Stimulated activated CD4-positive, alpha-beta T cell treated with anti-CD3 and anti-CD28 coated beads, Interleukin-4, amount 100 ng/mL, for 24 hours (primary cell): ENCODE results near the gene ZFYVE28.
A peak's percentile ranks its signal among the peaks of the same experiment; 100 is the strongest.
"Not testable (repeated sequence)": the region's sequence is repeated elsewhere in the genome, so short reads cannot be mapped to it uniquely, and the experiment has no call there.

Experiments
- DNase-seq: peaks from one replicate; pipeline ENCODE4 v3.0.0-alpha.2; 2020

Gene ZFYVE28

DNA sequence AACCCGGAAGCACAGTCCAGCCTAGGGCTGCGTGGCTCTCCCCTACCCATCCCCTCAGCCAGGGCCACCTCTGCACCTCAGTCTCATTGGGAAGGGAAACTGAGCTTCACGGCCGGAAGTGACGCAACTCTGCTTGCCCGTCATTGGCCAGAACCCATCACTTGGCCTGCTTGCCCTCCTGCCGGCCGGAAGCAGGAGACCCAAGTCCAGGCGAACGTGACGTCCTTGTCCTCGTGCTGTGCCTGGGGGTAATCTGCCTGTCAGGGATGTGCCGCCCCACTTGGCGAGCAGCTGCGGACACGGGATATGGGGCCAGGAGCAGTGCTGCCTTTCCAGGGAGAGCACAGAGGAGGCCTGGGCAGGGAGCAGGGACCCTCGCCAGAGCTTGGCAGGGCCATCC, 31.2 kb downstream of the ZFYVE28 start:
- DNase-seq: no peak

GRCh38 chr4:2386717-2387116, 31.7 kb downstream of the ZFYVE28 start:
- DNase-seq: no peak

DNA sequence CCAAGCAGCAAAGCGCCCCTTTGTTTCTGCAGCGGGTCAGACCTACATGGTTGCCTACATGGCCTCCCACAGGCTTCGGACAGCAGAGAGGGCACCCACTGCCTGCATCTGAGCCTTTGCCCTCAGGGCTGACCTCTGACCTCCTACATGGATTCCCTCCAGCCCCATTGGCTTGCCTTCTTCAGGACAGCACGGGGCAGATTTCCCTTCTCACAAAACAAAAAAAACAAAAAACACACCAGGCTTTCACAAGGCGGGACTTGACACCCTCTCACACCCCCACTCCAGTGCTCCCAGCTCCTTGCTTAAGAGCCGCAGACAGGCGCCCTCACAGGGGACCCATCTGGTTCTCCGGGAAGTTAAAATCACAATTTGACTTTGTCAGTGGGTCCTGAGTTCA, 32.9 kb downstream of the ZFYVE28 start:
- DNase-seq: no peak

- no peak for DNase-seq
Observed at GRCh38 chr4:2384245-2384644, 34.2 kb downstream of the ZFYVE28 start.

- DNase-seq: no peak
Observed at GRCh38 chr4:2383760-2384159, 34.7 kb downstream of the ZFYVE28 start.

DNA sequence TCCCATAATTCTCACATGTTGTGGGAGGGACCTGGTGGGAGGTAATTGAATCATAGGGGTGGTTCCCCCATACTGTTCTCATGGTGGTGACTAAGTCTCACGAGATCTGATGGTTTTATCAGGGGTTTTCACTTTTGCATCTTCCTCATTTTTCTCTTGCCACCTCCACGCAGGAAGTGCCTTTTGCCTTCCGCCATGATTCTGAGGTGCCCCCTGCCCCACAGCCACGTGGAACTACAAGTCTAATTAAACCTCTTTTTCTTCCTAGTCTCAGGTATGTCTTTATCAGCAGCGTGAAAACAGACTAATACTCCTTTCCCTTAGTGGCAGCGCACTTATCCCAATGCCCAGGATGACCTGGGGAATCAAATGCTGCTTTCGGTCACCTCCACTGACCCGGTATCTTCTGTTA, 35.2 kb downstream of the ZFYVE28 start:
- DNase-seq: not testable (repeated sequence)

DNA sequence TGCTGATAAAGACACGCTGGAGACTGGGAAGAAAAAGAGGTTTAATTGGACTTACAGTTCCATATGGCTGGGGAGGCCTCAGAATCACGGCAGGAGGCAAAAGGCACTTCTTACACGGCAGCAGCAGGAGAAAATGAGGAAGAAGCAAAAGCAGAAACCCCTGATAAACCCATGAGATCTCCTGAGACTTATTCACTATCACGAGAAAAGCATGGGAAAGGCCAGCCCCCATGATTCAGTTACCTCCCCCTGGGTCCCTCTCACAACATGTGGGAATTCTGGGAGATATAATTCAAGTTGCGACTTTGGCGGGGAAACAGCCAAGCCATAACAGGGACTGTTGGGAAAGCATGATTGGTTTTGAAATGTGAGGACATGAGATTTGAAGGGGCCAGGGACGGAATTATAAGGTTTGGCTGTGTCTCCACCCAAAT, 35.7 kb downstream of the ZFYVE28 start:
- DNase-seq: not testable (repeated sequence)

DNA sequence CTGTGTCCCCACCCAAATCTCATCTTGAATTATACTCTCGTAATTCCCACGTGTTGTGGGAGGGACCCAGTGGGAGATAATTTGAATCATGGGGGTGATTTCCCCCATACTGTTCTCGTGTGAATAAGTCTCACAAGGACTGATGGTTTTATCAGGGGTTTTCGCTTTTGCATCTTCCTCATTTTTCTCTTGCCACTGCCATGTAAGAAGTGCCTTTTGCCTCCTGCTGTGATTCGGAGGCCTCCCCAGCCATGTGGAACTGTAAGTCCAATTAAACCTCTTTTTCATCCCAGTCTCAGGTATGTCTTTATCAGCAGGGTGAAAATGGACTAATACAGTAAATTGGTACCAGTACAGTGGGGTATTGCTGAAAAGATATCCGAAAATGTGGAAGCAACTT, 37.9 kb downstream of the ZFYVE28 start:
- DNase-seq: not testable (repeated sequence)

GRCh38 chr4:2378898-2379297, 39.5 kb downstream of the ZFYVE28 start:
- no peak for DNase-seq

DNA sequence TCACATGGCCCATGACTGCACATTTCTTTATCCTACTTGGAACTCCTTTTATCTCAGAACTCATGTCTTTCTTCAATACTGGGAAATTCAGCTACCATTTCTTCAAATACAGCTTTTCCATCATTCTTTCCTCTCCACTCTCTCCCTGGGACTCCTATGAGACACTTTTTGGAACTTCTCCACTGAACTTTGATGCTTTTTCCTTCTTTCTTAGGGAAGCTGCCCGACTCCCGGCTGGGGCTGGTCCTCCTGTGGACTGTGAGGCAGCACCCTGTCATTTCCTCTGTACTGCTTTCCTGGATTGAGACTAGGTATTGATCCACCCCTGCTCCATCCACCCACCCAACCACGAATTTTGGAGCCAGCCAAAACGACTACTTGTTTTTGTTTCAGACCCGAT, 40.0 kb downstream of the ZFYVE28 start:
- no peak for DNase-seq

GRCh38 chr4:2377241-2377640, 41.2 kb downstream of the ZFYVE28 start:
- DNase-seq: no peak

GRCh38 chr4:2375427-2375826, 43.0 kb downstream of the ZFYVE28 start:
- no peak for DNase-seq

DNA sequence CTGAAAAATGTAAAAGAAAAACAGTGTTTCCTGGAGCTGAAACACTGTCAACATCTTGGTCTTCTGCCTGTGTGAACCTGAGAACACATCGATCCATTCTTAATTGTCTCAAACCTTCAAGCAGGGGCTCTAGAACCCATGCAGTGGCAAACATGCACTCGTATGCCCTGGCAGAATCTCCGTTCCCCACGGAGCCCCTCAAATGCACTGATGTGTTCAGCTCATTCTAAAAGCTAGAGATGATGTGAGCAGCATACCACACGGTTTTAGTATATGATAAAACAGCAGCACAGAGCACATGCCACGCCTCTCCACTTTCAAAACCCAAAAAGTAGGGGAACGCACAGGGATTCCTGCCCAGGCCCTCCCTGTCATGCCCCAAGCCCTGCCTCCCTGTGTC, 44.9 kb downstream of the ZFYVE28 start:
- no peak for DNase-seq

- no peak for DNase-seq
Observed at GRCh38 chr4:2372488-2373030, 45.9 kb downstream of the ZFYVE28 start.

DNA sequence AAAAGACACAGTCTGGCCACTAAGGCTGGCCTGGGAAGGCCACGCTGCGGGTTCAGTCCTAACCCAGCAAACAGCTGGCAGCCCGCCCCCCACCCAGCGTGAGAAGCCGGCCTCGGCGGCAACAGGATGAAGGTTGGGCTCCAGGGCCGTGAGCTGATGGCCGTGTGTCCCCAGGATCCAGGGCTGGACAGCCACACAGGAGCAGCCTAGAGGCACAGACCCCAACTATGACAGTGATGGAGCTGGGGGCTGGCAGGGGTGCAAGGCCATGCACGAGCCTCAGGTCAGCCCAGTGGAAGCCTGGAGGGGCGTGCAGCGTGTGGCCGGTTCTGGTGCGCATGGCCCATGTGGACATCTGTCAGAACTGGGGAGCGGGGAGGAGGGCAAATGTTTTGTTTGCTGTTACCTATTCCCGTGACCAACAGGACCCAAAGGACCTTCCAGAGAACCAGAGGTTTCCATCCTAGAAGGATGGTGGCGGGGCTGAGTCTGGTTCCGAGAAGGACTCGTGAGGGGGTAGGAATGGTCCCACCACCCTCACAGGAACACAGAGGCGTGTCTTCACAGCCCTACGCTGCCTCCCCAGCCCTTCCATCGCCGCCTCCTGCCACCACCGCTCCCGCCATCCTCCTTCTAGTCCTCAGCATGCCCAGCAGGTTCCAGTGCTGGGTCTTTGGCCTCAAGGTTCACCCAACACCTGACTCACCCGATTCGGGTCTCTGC, 46.5 kb downstream of the ZFYVE28 start:
- no peak for DNase-seq

DNA sequence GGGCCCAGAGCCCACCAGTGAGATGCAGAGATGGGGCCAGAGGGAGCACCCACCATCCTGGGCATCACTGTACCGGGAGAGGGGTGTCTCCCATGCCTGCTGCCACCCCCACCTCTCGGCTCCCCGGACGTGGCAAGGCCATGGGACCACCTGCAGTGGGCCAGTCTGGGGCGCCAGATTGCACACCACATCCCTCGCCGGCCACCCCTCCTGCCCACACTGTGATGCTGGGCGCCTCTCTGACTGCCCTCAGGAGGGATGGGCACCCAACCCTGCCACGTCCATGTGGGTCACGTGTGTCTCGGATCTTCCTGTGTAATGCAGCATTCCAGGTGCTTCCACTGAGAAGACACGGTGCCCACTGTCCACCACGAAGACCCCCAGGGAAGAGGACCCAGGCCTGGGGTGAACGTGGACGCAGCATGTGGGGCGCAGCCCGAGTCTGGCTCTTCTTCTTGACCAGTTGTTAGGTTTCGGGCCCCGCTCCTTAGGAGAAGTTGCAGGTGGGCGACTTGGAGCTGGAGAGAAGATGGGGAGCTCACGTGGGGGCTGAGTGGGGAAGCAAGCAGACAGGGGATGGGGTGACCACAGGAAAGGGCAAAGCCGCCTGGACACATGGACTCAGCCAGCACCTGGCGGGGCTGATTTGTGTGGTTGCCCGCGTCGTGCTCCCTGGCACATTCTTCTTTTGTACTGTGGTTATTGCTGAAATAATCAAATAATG, 47.7 kb downstream of the ZFYVE28 start:
- no peak for DNase-seq

GRCh38 chr4:2368746-2369437, 49.6 kb downstream of the ZFYVE28 start:
- DNase-seq: no peak

DNA sequence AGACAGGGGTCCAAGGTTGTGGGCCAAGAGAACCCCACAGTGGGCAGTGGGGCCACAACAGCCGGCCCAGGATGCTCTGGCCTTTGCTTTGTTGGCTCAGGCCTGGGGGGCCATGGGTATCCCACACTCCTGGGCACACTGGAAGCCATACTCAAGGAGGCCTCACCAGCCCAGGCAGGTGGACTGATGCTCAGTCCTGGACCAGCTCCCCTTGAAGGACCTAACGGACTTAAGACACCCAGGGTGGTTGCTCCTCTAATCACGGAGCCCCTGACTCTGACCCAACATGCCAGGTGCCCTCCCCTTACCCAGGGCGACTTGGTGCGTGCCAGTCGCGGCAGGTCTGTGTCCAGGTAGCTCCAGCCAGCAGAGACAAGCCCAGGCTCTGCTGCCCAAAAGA, 50.8 kb downstream of the ZFYVE28 start:
- DNase-seq: no peak

GRCh38 chr4:2366252-2367192, 51.9 kb downstream of the ZFYVE28 start:
- DNase-seq: no peak

- no peak for DNase-seq
Observed at GRCh38 chr4:2365913-2366210, 52.6 kb downstream of the ZFYVE28 start.

DNA sequence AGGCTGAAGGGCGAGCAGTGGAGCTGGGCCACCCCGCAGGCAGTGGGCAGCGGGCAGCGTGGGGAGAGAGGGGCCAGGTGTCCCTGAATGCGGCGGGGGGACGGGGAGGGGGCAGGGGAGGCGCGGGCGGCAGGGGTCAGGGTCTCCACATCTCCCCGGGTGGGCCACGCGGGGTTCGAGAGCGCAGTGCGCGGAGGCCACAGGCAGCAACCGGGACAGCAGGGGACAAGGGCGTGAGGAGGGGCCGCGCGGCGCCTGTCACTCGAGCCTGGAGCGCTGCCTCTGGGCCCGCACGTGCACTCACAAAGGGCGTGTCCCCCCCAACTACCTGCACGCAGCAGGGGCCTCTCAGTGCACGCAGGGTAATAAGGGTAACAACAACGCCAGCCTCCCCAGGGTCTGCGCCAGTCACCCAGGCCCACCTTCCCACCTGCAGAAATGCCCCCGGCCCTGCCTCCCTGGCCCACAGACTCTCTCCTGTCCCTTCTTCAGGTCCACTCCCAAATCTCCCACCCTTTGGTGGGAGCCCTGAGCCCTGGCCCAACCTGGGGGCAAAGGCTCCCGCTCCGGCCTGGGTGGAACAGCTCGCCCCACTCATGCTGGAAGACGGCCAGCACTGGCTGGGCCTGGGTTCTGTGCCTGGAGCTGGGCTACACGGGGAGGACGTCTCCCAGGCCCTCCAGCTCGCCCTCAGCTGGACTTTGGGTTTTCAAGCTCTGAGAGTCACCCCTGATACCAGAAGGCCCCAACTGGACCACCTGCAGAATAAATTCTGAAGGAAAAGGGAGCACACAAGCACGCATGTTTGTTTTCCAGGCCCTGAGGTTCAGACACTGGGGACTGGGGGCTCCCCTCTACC, 53.2 kb downstream of the ZFYVE28 start:
- no peak for DNase-seq

GRCh38 chr4:2364654-2365053, 53.8 kb downstream of the ZFYVE28 start:
- DNase-seq: peak; percentile 66
